Peyer's patch (tissue), 4 donors: ENCODE results near the gene TGFBI.

Experiments
- POLR2A ChIP-seq, 2 donors: fragments of 450-650 bp; IDR thresholded peaks; one replicate each; pipeline ENCODE4 v1.5.1; 2017; ENCODE audit warnings: antibody characterized with exemption in 2 of 2, mild to moderate bottlenecking in 2 of 2, moderate library complexity in 2 of 2
- TF ChIP-seq, protein P1 (sequence below), 6 experiments: fragments of 450-650 bp in 4 of 6; fragments of 200-600 bp in 2 of 6; sonication (generic) in 1 of 6; IDR thresholded peaks; one replicate each; pipeline ENCODE4 v1.5.1; 2017 to 2019; ENCODE audit warnings: antibody characterized with exemption in 6 of 6, mild to moderate bottlenecking in 3 of 6, moderate library complexity in 1 of 6

DNA sequence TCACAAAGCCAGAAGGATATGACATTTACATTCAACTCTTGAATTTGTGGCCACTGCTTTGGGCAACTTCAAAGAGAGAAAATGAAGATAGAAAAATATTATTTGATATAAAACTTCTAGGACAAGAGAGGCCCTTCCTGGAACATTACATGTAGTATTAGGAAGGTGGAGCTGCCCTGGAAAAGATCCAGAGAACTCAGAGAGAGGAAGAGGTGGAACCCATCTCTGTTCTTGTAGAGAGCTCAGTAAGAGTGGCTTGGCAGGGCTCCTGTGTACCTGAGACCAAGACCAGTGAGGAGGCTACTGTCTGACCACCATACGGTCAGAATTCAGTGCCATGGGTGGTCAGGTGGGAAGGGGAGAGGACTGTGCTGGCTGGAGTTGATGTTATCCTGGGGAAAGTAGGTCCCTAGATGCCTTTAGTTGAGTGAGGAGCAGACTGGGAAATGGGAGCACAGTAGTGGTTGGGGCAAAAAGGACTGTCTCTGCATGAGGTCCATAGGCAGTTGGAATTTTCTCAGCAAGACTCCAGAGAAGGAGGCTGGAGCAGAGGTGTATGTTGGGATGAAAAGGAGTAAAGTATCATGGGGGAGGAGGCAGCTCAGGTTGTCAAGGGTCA is 7.6 kb downstream of the TGFBI start:
- TF ChIP-seq, protein P1, sequence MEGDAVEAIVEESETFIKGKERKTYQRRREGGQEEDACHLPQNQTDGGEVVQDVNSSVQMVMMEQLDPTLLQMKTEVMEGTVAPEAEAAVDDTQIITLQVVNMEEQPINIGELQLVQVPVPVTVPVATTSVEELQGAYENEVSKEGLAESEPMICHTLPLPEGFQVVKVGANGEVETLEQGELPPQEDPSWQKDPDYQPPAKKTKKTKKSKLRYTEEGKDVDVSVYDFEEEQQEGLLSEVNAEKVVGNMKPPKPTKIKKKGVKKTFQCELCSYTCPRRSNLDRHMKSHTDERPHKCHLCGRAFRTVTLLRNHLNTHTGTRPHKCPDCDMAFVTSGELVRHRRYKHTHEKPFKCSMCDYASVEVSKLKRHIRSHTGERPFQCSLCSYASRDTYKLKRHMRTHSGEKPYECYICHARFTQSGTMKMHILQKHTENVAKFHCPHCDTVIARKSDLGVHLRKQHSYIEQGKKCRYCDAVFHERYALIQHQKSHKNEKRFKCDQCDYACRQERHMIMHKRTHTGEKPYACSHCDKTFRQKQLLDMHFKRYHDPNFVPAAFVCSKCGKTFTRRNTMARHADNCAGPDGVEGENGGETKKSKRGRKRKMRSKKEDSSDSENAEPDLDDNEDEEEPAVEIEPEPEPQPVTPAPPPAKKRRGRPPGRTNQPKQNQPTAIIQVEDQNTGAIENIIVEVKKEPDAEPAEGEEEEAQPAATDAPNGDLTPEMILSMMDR (IDR thresholded peaks at IDR 0.05) = no peak
- TF ChIP-seq POLR2A (IDR thresholded peaks at IDR 0.05) = no peak
